ENCODE measurements around the gene ATE1.

The ATE1 gene

GRCh38 chr10:121965996-121966395 lies 38.2 kb upstream of the ATE1 start:
- no peak for TF ChIP-seq HDGF (IDR thresholded peaks at IDR 0.05; ENCODE audit: borderline replicate concordance)
- no peak for TF ChIP-seq CTBP1 (IDR thresholded peaks at IDR 0.05; ENCODE audit: borderline replicate concordance)
- TF ChIP-seq SUZ12 (IDR thresholded peaks at IDR 0.05) = no peak
- TF ChIP-seq SP1 (IDR thresholded peaks at IDR 0.05) = no peak
- TF ChIP-seq ARNT (IDR thresholded peaks at IDR 0.05) = no peak
- no peak for TF ChIP-seq FOXA1 (IDR thresholded peaks at IDR 0.05)
- no peak for TF ChIP-seq L3MBTL2 (conservative IDR thresholded peaks at IDR 0.05)
- TF ChIP-seq NFRKB (IDR thresholded peaks at IDR 0.05) = no peak
- no peak for TF ChIP-seq BHLHE40 (IDR thresholded peaks at IDR 0.05; ENCODE audit: borderline replicate concordance)
- no peak for TF ChIP-seq ZNF384 (IDR thresholded peaks at IDR 0.05)
- CTCF ChIA-PET = no interaction called here
- POLR2A ChIA-PET = no interaction called here
- no peak for DNase-seq (ENCODE audit: extremely low spot score)

DNA sequence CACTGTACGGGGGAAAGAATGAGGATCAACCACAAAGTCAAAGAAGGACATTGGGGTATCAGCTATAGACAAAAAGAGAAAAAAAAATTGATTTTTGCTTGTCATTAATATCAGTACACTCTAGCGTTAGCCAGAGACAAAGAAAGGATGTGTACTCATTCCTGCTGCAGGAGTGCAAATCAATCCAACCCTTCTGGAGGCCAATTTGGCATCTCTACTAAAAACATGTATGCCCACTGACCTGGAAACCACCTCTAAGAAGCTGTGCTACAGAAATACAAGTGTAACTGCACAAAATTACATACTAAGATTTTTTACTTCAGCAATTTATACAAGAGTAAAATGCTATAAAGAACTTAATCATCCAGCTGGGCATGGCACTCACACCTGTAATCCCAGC lies 33.6 kb upstream of the ATE1 start:
- no peak for DNase-seq (ENCODE audit: extremely low spot score)
- TF ChIP-seq HDGF (IDR thresholded peaks at IDR 0.05; ENCODE audit: borderline replicate concordance) (no peak), TARDBP (IDR thresholded peaks at IDR 0.05) (no peak), CTBP1 (IDR thresholded peaks at IDR 0.05; ENCODE audit: borderline replicate concordance) (no peak)
- ChIA-PET CTCF (no interaction called here), POLR2A (interaction anchor here (1.5 kb wide), 1 partner anchor 13 kb away, joined by 4 read pairs; no protein-coding TSS in a partner anchor)

DNA sequence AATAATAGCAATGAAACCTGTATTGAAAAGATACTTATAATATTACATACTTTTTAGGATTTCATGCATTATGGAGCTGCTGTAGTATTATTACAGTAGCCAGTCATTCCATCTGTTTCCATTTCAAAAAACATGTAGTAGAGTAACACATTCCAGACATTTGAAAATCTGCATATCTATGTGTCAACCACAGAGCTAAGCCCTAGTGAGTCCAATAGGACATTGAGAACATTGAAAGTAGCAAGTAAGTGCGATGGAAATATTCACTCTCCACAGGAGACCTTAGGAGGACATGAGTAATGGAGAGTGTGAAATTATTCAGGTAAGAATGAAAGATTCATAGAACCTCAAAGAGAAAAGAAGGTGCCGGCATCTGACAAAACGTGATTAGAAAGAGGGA lies 31.8 kb upstream of the ATE1 start:
- TF ChIP-seq SP1 (IDR thresholded peaks at IDR 0.05) (no peak), SUZ12 (IDR thresholded peaks at IDR 0.05) (no peak), NFRKB (IDR thresholded peaks at IDR 0.05) (no peak), HDGF (IDR thresholded peaks at IDR 0.05; ENCODE audit: borderline replicate concordance) (no peak), FOXA1 (IDR thresholded peaks at IDR 0.05) (no peak), L3MBTL2 (conservative IDR thresholded peaks at IDR 0.05) (no peak), FOXK2 (IDR thresholded peaks at IDR 0.05) (no peak), ARNT (IDR thresholded peaks at IDR 0.05) (no peak), CTBP1 (IDR thresholded peaks at IDR 0.05; ENCODE audit: borderline replicate concordance) (no peak), PKNOX1 (IDR thresholded peaks at IDR 0.05) (no peak)
- CTCF ChIA-PET = no interaction called here
- DNase-seq (ENCODE audit: extremely low spot score) = no peak
- POLR2A ChIA-PET = no interaction called here

- no peak for DNase-seq (ENCODE audit: extremely low spot score)
- TF ChIP-seq FOXK2 (IDR thresholded peaks at IDR 0.05) (no peak), BHLHE40 (IDR thresholded peaks at IDR 0.05; ENCODE audit: borderline replicate concordance) (no peak), FOXA1 (IDR thresholded peaks at IDR 0.05) (no peak), NFRKB (IDR thresholded peaks at IDR 0.05) (no peak), PKNOX1 (IDR thresholded peaks at IDR 0.05) (no peak), HDGF (IDR thresholded peaks at IDR 0.05; ENCODE audit: borderline replicate concordance) (no peak), LEF1 (IDR thresholded peaks at IDR 0.05; ENCODE audit: borderline replicate concordance) (no peak), CTBP1 (IDR thresholded peaks at IDR 0.05; ENCODE audit: borderline replicate concordance) (no peak), L3MBTL2 (conservative IDR thresholded peaks at IDR 0.05) (no peak), ARNT (IDR thresholded peaks at IDR 0.05) (no peak), ZNF384 (IDR thresholded peaks at IDR 0.05) (no peak), ELF4 (IDR thresholded peaks at IDR 0.05) (no peak), TARDBP (IDR thresholded peaks at IDR 0.05) (no peak), SUZ12 (IDR thresholded peaks at IDR 0.05) (no peak), FOXM1 (IDR thresholded peaks at IDR 0.05; ENCODE audit: borderline replicate concordance) (no peak), SP1 (IDR thresholded peaks at IDR 0.05) (no peak)
- ChIA-PET POLR2A (no interaction called here), CTCF (no interaction called here)
Observed at GRCh38 chr10:121956111-121957061, 28.6 kb upstream of the ATE1 start.

- POLR2A ChIA-PET = interaction anchor here (0.6 to 1.4 kb wide), 2 partner anchors 15 to 24 kb away, joined by 3 read pairs; partner anchors contain the start of gene ATE1
- CTCF ChIA-PET = no interaction called here
- no peak for DNase-seq (ENCODE audit: extremely low spot score)
- TF ChIP-seq PKNOX1 (IDR thresholded peaks at IDR 0.05) (no peak), HDGF (IDR thresholded peaks at IDR 0.05; ENCODE audit: borderline replicate concordance) (no peak), SP1 (IDR thresholded peaks at IDR 0.05) (no peak), FOXK2 (IDR thresholded peaks at IDR 0.05) (no peak), TARDBP (IDR thresholded peaks at IDR 0.05) (no peak), SUZ12 (IDR thresholded peaks at IDR 0.05) (no peak), ARNT (IDR thresholded peaks at IDR 0.05) (no peak), ELF4 (IDR thresholded peaks at IDR 0.05) (no peak), FOXM1 (IDR thresholded peaks at IDR 0.05; ENCODE audit: borderline replicate concordance) (no peak), ZNF384 (IDR thresholded peaks at IDR 0.05) (no peak), L3MBTL2 (conservative IDR thresholded peaks at IDR 0.05) (no peak), BHLHE40 (IDR thresholded peaks at IDR 0.05; ENCODE audit: borderline replicate concordance) (no peak), LEF1 (IDR thresholded peaks at IDR 0.05; ENCODE audit: borderline replicate concordance) (no peak), NFRKB (IDR thresholded peaks at IDR 0.05) (no peak)
Observed at GRCh38 chr10:121952226-121952625, 24.4 kb upstream of the ATE1 start.

- CTCF ChIA-PET = no interaction called here
- TF ChIP-seq SUZ12 (IDR thresholded peaks at IDR 0.05) = no peak
- no peak for TF ChIP-seq FOXM1 (IDR thresholded peaks at IDR 0.05; ENCODE audit: borderline replicate concordance)
- TF ChIP-seq ARNT (IDR thresholded peaks at IDR 0.05) = no peak
- no peak for TF ChIP-seq SP1 (IDR thresholded peaks at IDR 0.05)
- TF ChIP-seq FOXK2 (IDR thresholded peaks at IDR 0.05) = no peak
- TF ChIP-seq NFRKB (IDR thresholded peaks at IDR 0.05) = no peak
- TF ChIP-seq LEF1 (IDR thresholded peaks at IDR 0.05; ENCODE audit: borderline replicate concordance) = no peak
- TF ChIP-seq TARDBP (IDR thresholded peaks at IDR 0.05) = no peak
Observed at GRCh38 chr10:121949451-121949850, 21.6 kb upstream of the ATE1 start.

More at GRCh38 chr10:121949451-121949850, 21.6 kb upstream of the ATE1 start:
- POLR2A ChIA-PET = no interaction called here
- no peak for DNase-seq (ENCODE audit: extremely low spot score)

All from HEK293T (cell line).